Motor neuron (in vitro differentiated cells): Measurements from ENCODE around the gene ZNF382. TPM values are rescaled to one million over a fixed set of nuclear protein-coding genes. Genes with fewer than 3 reads are reported as not detected.

Source experiments
- ATAC-seq, 8 experiments: fragments of 200-7000 bp; cut with Tn5 transposase; replicated peaks in 6 of 8; 2 replicates each; pipeline ENCODE4 v1.8.0; 2021; ENCODE audit warnings: mild to moderate bottlenecking in 8 of 8, moderate library complexity in 8 of 8
- H3K27ac ChIP-seq, 2 donors: fragments of 250-450 bp; sonication (Bioruptor Pico); 2 replicates each; pipeline ENCODE4 v1.9.0; 2021; ENCODE audit warnings: antibody characterized with exemption in 2 of 2, mild to moderate bottlenecking in 2 of 2, moderate library complexity in 1 of 2
- H3K4me1 ChIP-seq, 2 donors: fragments of 250-450 bp; sonication (Bioruptor Pico); replicated peaks in 1 of 2; 2 replicates each; pipeline ENCODE4 v1.6.1; 2021; ENCODE audit warnings: antibody characterized with exemption in 2 of 2, mild to moderate bottlenecking in 2 of 2, moderate library complexity in 1 of 2
- H3K4me3 ChIP-seq, 5 donors: fragments of 250-450 bp; sonication (Bioruptor Pico); 2 replicates each; pipeline ENCODE4 v1.9.0; 2021; ENCODE audit warnings: antibody characterized with exemption in 5 of 5, mild to moderate bottlenecking in 5 of 5, moderate library complexity in 4 of 5
- WGBS, 10 experiments: fragments of 450-650 bp; shearing (Covaris generic); methylation state at CpG; one replicate each; pipeline ENCODE4 v1.0.0; 2022; 5-methylcytosine and 5-hydroxymethylcytosine counted together
- in situ Hi-C, 9 experiments: fragments of 400-800 bp; cut with MboI; loops; one replicate each; pipeline ENCODE4 v1.15.0; 2021; ENCODE audit warnings: low sequenced_read_pairs in 9 of 9, low pct_unique_long_range_greater_than_20kb in 2 of 9; ENCODE audit not compliant: unreplicated experiment in 9 of 9
- total RNA-seq, 8 experiments: library from RNA; unstranded; fragments of 300-600 nt; gene quantifications; 2 replicates each; pipeline versions ENCODE4 v1.2.3 to v1.2.4, GENCODE V29; 2022

Gene ZNF382
- total RNA-seq, 8 experiments from 2014 or later = 0.45 to 40.1 (median 19.7) TPM

- ATAC-seq = no peak
- in situ Hi-C loops = no loop called here
- Histone ChIP-seq H3K4me3 (no peak overlapping the region), H3K27ac (no peak overlapping the region), H3K4me1 (no peaks in the 10 kb centered on the region)
- WGBS, 10 experiments = 29 to 100% (median 92%) methylated on average over 1 to 5 of the region's 5 CpGs; no CpG with 5 or more reads in 1 of the 10 experiments
Measured at GRCh38 chr19:36627057-36627456, 21.9 kb downstream of the ZNF382 start.

- 58 to 94% (median 86%) methylated on average over 1 to 2 of the region's 2 CpGs; no CpG with 5 or more reads in 3 of the 10 experiments for WGBS, 10 experiments
- in situ Hi-C loops = no loop called here
- H3K27ac ChIP-seq = no peak overlapping the region
- no peaks in the 10 kb centered on the region for H3K4me1 ChIP-seq
- no peak for ATAC-seq
- no peak overlapping the region for H3K4me3 ChIP-seq
Measured at GRCh38 chr19:36635342-36635741, 30.2 kb downstream of the ZNF382 start.

- no peaks in the 10 kb centered on the region for H3K4me1 ChIP-seq
- WGBS, 10 experiments = 60 to 100% (median 90%) methylated on average over 1 to 5 of the region's 5 CpGs; no CpG with 5 or more reads in 1 of the 10 experiments
- in situ Hi-C loops = no loop called here
- no peak overlapping the region for H3K27ac ChIP-seq
- no peak for ATAC-seq
- no peak overlapping the region for H3K4me3 ChIP-seq
Measured at GRCh38 chr19:36638862-36639510, 33.9 kb downstream of the ZNF382 start.

- no peak for ATAC-seq
- no peaks in the 10 kb centered on the region for H3K4me1 ChIP-seq
- H3K4me3 ChIP-seq = no peak overlapping the region
- in situ Hi-C loops = no loop called here
- no peak overlapping the region for H3K27ac ChIP-seq
- WGBS, 10 experiments = 44 to 100% (median 79%) methylated on average over 1 to 2 of the region's 2 CpGs
Measured at GRCh38 chr19:36646746-36647145, 41.6 kb downstream of the ZNF382 start.

GRCh38 chr19:36652958-36653357 is 47.8 kb downstream of the ZNF382 start:
- no peak for ATAC-seq
- in situ Hi-C loops = no loop called here
- no peaks in the 10 kb centered on the region for H3K4me1 ChIP-seq
- no peak overlapping the region for H3K4me3 ChIP-seq
- no peak overlapping the region for H3K27ac ChIP-seq
- WGBS, 10 experiments = 50 to 100% (median 80%) methylated on average over 1 of the region's 1 CpG; no CpG with 5 or more reads in 3 of the 10 experiments

- H3K4me3 ChIP-seq = peak overlapping the region; percentile 75 to 97 (median 87)
- in situ Hi-C loops = no loop called here
- H3K4me1 ChIP-seq = peaks cover 4 to 8% of the 10 kb centered on the region in 2 donors
- no peak overlapping the region for H3K27ac ChIP-seq
- ATAC-seq = no peak
- WGBS, 10 experiments = 20 to 87% (median 78%) methylated on average over 3 to 13 of the region's 14 CpGs; no CpG with 5 or more reads in 3 of the 10 experiments
Measured at GRCh38 chr19:36665832-36666231, 60.7 kb downstream of the ZNF382 start.

GRCh38 chr19:36668646-36669045 is 63.5 kb downstream of the ZNF382 start:
- Histone ChIP-seq H3K4me1 (peaks cover 4 to 8% of the 10 kb centered on the region in 2 donors), H3K27ac (no peak overlapping the region), H3K4me3 (peak overlapping the region in 1 of 5 donors; percentile 4)
- ATAC-seq = no peak
- in situ Hi-C loops = no loop called here
- 70 to 100% (median 80%) methylated on average over 1 to 2 of the region's 2 CpGs; no CpG with 5 or more reads in 3 of the 10 experiments for WGBS, 10 experiments

- no peak for ATAC-seq
- H3K27ac ChIP-seq = no peak overlapping the region
- H3K4me3 ChIP-seq = no peak overlapping the region
- 83 to 100% (median 100%) methylated on average over 1 of the region's 1 CpG; no CpG with 5 or more reads in 3 of the 10 experiments for WGBS, 10 experiments
- in situ Hi-C loops = no loop called here
- H3K4me1 ChIP-seq = peaks cover 0 to 6% of the 10 kb centered on the region in 2 donors
Measured at GRCh38 chr19:36672368-36672767, 67.3 kb downstream of the ZNF382 start.

GRCh38 chr19:36674201-36674600 is 69.1 kb downstream of the ZNF382 start:
- ATAC-seq = no peak
- Histone ChIP-seq H3K4me1 (no peaks in the 10 kb centered on the region), H3K27ac (no peak overlapping the region), H3K4me3 (no peak overlapping the region)
- 63 to 100% (median 90%) methylated on average over 1 to 2 of the region's 2 CpGs; no CpG with 5 or more reads in 2 of the 10 experiments for WGBS, 10 experiments
- in situ Hi-C loops = no loop called here

- in situ Hi-C loops = no loop called here
- ATAC-seq = no peak
- no peak overlapping the region for H3K27ac ChIP-seq
- no peaks in the 10 kb centered on the region for H3K4me1 ChIP-seq
- no peak overlapping the region for H3K4me3 ChIP-seq
Measured at GRCh38 chr19:36679455-36679854, 74.3 kb downstream of the ZNF382 start.

Other genes with a start within 250 kb of the ZNF382 start
- gene ZFP14, start 226.1 kb upstream of the ZNF382 start, total RNA-seq = 10 to 100 TPM in 4 of 8 experiments, 1 to 10 TPM in 4; 2.1 to 13.8 (median 10.6) TPM
- 10 to 100 TPM in 5 of 8 experiments, 1 to 10 TPM in 3; 3.3 to 14.9 (median 12.5) TPM for gene ZFP82, start 186.7 kb upstream of the ZNF382 start, total RNA-seq
- gene ZNF566, start 115.8 kb upstream of the ZNF382 start, total RNA-seq = 10 to 100 TPM in 7 of 8 experiments, 1 to 10 TPM in 1; 9.1 to 21.9 (median 19.1) TPM
- 10 to 100 TPM in 6 of 8 experiments, 1 to 10 TPM in 2; 7.8 to 38.1 (median 28.4) TPM for gene ZNF260, start 77.0 kb upstream of the ZNF382 start, total RNA-seq
- gene ZNF529, start 32.0 kb upstream of the ZNF382 start, total RNA-seq = 10 to 100 TPM in 7 of 8 experiments, 1 to 10 TPM in 1; 8.7 to 29.3 (median 20.1) TPM
- 10 to 100 TPM in 6 of 8 experiments, 1 to 10 TPM in 2; 5.2 to 15.3 (median 11.4) TPM for gene ZNF461, start 61.5 kb downstream of the ZNF382 start, total RNA-seq
- 10 to 100 TPM in 1 of 8 experiments, 1 to 10 TPM in 7; 4.3 to 10.2 (median 8.8) TPM for gene ZNF567, start 82.3 kb downstream of the ZNF382 start, total RNA-seq
- 1 to 10 TPM in 7 of 8 experiments, under 1 TPM in 1; 0.41 to 4.2 (median 1.9) TPM for gene ZNF850, start 167.5 kb downstream of the ZNF382 start, total RNA-seq
- 10 to 100 TPM in 1 of 8 experiments, 1 to 10 TPM in 6, under 1 TPM in 1; 0.54 to 11.1 (median 6.5) TPM for gene ZNF790, start 233.1 kb downstream of the ZNF382 start, total RNA-seq
- gene ZNF345, start 245.6 kb downstream of the ZNF382 start, total RNA-seq = 1 to 10 TPM in 6 of 8 experiments, under 1 TPM in 2; 0.56 to 9.6 (median 5.6) TPM